Mesodermal cell (in vitro differentiated cells): ENCODE measurements around the gene PJA2.
"Not testable (repeated sequence)": the region's sequence is repeated elsewhere in the genome, so short reads cannot be mapped to it uniquely, and the experiment has no call there.

Experiments used
- H3K27ac ChIP-seq: 2 replicates; pipeline ENCODE4 v1.7.0; 2013; ENCODE audit warnings: mild to moderate bottlenecking, low read depth, low read length, moderate library complexity; ENCODE audit not compliant: severe bottlenecking
- H3K36me3 ChIP-seq: 2 replicates; pipeline ENCODE4 v1.7.1; 2013; ENCODE audit warnings: mild to moderate bottlenecking, low read length, moderate library complexity; ENCODE audit not compliant: control insufficient read depth, insufficient read depth
- H3K4me1 ChIP-seq: one replicate; pipeline ENCODE4 v1.7.1; 2013; ENCODE audit warnings: mild to moderate bottlenecking, low read length; ENCODE audit not compliant: insufficient read depth, control insufficient read depth, poor library complexity, severe bottlenecking
- H3K4me3 ChIP-seq: 2 replicates; pipeline ENCODE4 v1.7.0; 2013; ENCODE audit warnings: low read length, control low read depth, mild to moderate bottlenecking; ENCODE audit not compliant: insufficient read depth, poor library complexity, severe bottlenecking; ENCODE audit errors: extremely low read depth
- H3K9me3 ChIP-seq: 2 replicates; pipeline ENCODE4 v1.7.1; 2013; ENCODE audit warnings: mild to moderate bottlenecking, low read length, moderate library complexity; ENCODE audit not compliant: control insufficient read depth
- WGBS, 2 experiments: methylation state at CpG; one replicate each; pipeline ENCODE4 v1.1.5; 2013; ENCODE audit warnings: missing lambda C conversion rate in 2 of 2; ENCODE audit not compliant: insufficient coverage in 2 of 2; 5-methylcytosine and 5-hydroxymethylcytosine counted together

PJA2 gene

GRCh38 chr5:109425521-109425920, 15.7 kb upstream of the PJA2 start:
- not testable (repeated sequence) for H3K27ac ChIP-seq
- WGBS, 2 experiments, result 100% methylated on average over 3 of the region's 5 CpGs; no CpG with 5 or more reads in 1 of the 2 experiments

GRCh38 chr5:109421956-109422355, 12.2 kb upstream of the PJA2 start:
- Histone ChIP-seq H3K4me1 (peaks cover 4% of the 10 kb centered on the region), H3K9me3 (peaks cover 6% of the 10 kb centered on the region), H3K27ac (no peak overlapping the region), H3K36me3 (no peaks in the 10 kb centered on the region), H3K4me3 (no peak overlapping the region)
- WGBS, 2 experiments, result 78 to 100% methylated on average over 1 of the region's 2 CpGs

More at GRCh38 chr5:109425521-109425920, 15.7 kb upstream of the PJA2 start:
- H3K36me3 ChIP-seq, H3K9me3 ChIP-seq, H3K4me1 ChIP-seq, H3K4me3 ChIP-seq: not testable (repeated sequence)

GRCh38 chr5:109418712-109419352, 9.1 kb upstream of the PJA2 start:
- no peak overlapping the region for H3K4me3 ChIP-seq
- H3K9me3 ChIP-seq, result peaks cover 12% of the 10 kb centered on the region
- H3K4me1 ChIP-seq, result no peaks in the 10 kb centered on the region
- H3K36me3 ChIP-seq, result no peaks in the 10 kb centered on the region
- 82 to 91% methylated on average over 1 to 2 of the region's 3 CpGs for WGBS, 2 experiments
- H3K27ac ChIP-seq, result no peak overlapping the region

GRCh38 chr5:109416882-109417281, 7.1 kb upstream of the PJA2 start:
- no peak overlapping the region for H3K4me3 ChIP-seq
- no peak overlapping the region for H3K27ac ChIP-seq
- peaks cover 12% of the 10 kb centered on the region for H3K9me3 ChIP-seq
- H3K4me1 ChIP-seq, result peaks cover 11% of the 10 kb centered on the region
- no peaks in the 10 kb centered on the region for H3K36me3 ChIP-seq
- WGBS, 2 experiments, result 86 to 100% methylated on average over 1 of the region's 2 CpGs

- not testable (repeated sequence) for H3K36me3 ChIP-seq, H3K4me3 ChIP-seq
- Histone ChIP-seq H3K4me1 (peaks cover 11% of the 10 kb centered on the region), H3K9me3 (peaks cover 12% of the 10 kb centered on the region), H3K27ac (peak overlapping the region; percentile 78)
- WGBS, 2 experiments, result 93 to 95% methylated on average over 1 of the region's 2 CpGs
Observed at GRCh38 chr5:109413921-109414461, 4.2 kb upstream of the PJA2 start.

- Histone ChIP-seq H3K9me3 (peaks cover 12% of the 10 kb centered on the region), H3K36me3 (no peaks in the 10 kb centered on the region), H3K4me1 (peaks cover 11% of the 10 kb centered on the region), H3K4me3 (no peak overlapping the region), H3K27ac (peak overlapping the region; percentile 78)
Observed at GRCh38 chr5:109413458-109413857, 3.7 kb upstream of the PJA2 start.

GRCh38 chr5:109412981-109413402, 3.2 kb upstream of the PJA2 start:
- Histone ChIP-seq H3K9me3 (peaks cover 12% of the 10 kb centered on the region), H3K4me3 (no peak overlapping the region), H3K27ac (peak overlapping the region; percentile 78), H3K36me3 (no peaks in the 10 kb centered on the region), H3K4me1 (peaks cover 11% of the 10 kb centered on the region)
- WGBS, 2 experiments, result 50 to 60% methylated on average over 1 of the region's 1 CpG

GRCh38 chr5:109411627-109412026, 1.9 kb upstream of the PJA2 start:
- peaks cover 12% of the 10 kb centered on the region for H3K9me3 ChIP-seq
- no CpG with 5 or more reads among the region's 3 CpGs for whole genome bisulfite sequencing, 2 experiments
- H3K27ac ChIP-seq, result peak overlapping the region; percentile 99
- H3K36me3 ChIP-seq, result no peaks in the 10 kb centered on the region
- H3K4me3 ChIP-seq, result peak overlapping the region; percentile 53
- peaks cover 11% of the 10 kb centered on the region for H3K4me1 ChIP-seq

GRCh38 chr5:109411149-109411514, 1.4 kb upstream of the PJA2 start:
- 0 to 7% methylated on average over 2 of the region's 2 CpGs for WGBS, 2 experiments
- H3K27ac ChIP-seq, result peak overlapping the region; percentile 99
- H3K4me1 ChIP-seq, result peaks cover 11% of the 10 kb centered on the region
- H3K36me3 ChIP-seq, result peaks cover 3% of the 10 kb centered on the region
- H3K4me3 ChIP-seq, result peak overlapping the region; percentile 53
- peaks cover 12% of the 10 kb centered on the region for H3K9me3 ChIP-seq

- 0 to 1% methylated on average over 18 of the region's 26 CpGs for WGBS, 2 experiments
- Histone ChIP-seq H3K4me1 (peaks cover 11% of the 10 kb centered on the region), H3K36me3 (peaks cover 9% of the 10 kb centered on the region), H3K9me3 (peaks cover 12% of the 10 kb centered on the region), H3K4me3 (peak overlapping the region; percentile 53), H3K27ac (peak overlapping the region; percentile 99)
Observed at GRCh38 chr5:109410389-109411148, 795 bp upstream of the PJA2 start.
